ENCODE measurements around the gene ADCY3. TPM values are rescaled to one million over a fixed set of nuclear protein-coding genes. Genes with fewer than 3 reads are reported as not detected.

ADCY3 gene
- total and polyA plus RNA-seq, 2 of the 4 experiments (the other 2 are of a cell fraction), result 17.4 to 46.1 TPM

- Histone ChIP-seq H4K8ac (ENCODE audit: low read depth in 2 of 2, low read length in 2 of 2) (no peak overlapping the region), H3K27ac (ENCODE audit: insufficient read depth, low read length) (no peak overlapping the region), H3K79me1 (ENCODE audit: low read depth in 1 of 2, low read length in 2 of 2) (peaks cover 0 to 28% of the 10 kb centered on the region in 2 experiments; a peak in 2 of 4 replicates), H2AFZ (replicated peaks; ENCODE audit: low read length, poor library complexity) (no peak overlapping the region), H2BK120ac (ENCODE audit: low read depth, low read length) (no peak overlapping the region), H3K23ac (ENCODE audit: low read depth, low read length) (no peak overlapping the region), H2BK15ac (ENCODE audit: low read depth, low read length) (no peak overlapping the region), H3K9me3 (ENCODE audit: control insufficient read depth, insufficient read depth, low read length) (no peaks in the 10 kb centered on the region), H3K4me1 (ENCODE audit: control insufficient read depth, insufficient read depth, low read length) (peaks cover 15% of the 10 kb centered on the region; the same call in 1 of the 2 replicates), H4K20me1 (ENCODE audit: insufficient read depth, low read length) (no peaks in the 10 kb centered on the region; the same call in 1 of the 2 replicates), H3K27me3 (ENCODE audit: control insufficient read depth, insufficient read depth, low read length) (no peaks in the 10 kb centered on the region), H3K9me1 (ENCODE audit: insufficient read depth, low read length) (peaks cover 19% of the 10 kb centered on the region), H3K9ac (ENCODE audit: low read depth, low read length) (no peak overlapping the region), H4K5ac (ENCODE audit: low read depth, low read length) (no peak overlapping the region), H3K4ac (ENCODE audit: low read depth, low read length) (no peak overlapping the region), H3K4me3 (ENCODE audit: insufficient read depth, low read depth, low read length) (no peak overlapping the region), H2AK9ac (replicated peaks; ENCODE audit: low read depth, low read length, poor library complexity) (no peak overlapping the region), H4K91ac (ENCODE audit: insufficient read depth, low read depth, low read length) (no peak overlapping the region), H2BK5ac (ENCODE audit: low read depth, low read length, poor library complexity, severe bottlenecking) (no peak overlapping the region), H2AK5ac (ENCODE audit: low read depth, low read length) (no peak overlapping the region), H3K4me2 (ENCODE audit: low read depth, low read length) (no peak overlapping the region), H3K18ac (ENCODE audit: low read depth, low read length) (no peak overlapping the region), H3K36me3 (ENCODE audit: control insufficient read depth, insufficient read depth, low read length) (peaks cover 1% of the 10 kb centered on the region; the same call in 1 of the 2 replicates), H3K56ac (ENCODE audit: extremely low read depth, insufficient read depth, low read length) (no peak overlapping the region), H2BK20ac (ENCODE audit: low read depth, low read length) (no peak overlapping the region), H3K14ac (replicated peaks; ENCODE audit: low read depth, low read length) (no peak overlapping the region)
- ChIA-PET CTCF (no interaction called here), POLR2A (ENCODE audit: unreplicated experiment) (no interaction called here)
- ATAC-seq (ENCODE audit: low read depth) (no peak), DNase-seq (no peak)
- TF ChIP-seq MXI1 (IDR thresholded peaks at IDR 0.05; ENCODE audit: borderline replicate concordance, low read depth, low read length) (no peak), SMC3 (IDR thresholded peaks at IDR 0.05; ENCODE audit: low read depth, low read length) (no peak), MAZ (IDR thresholded peaks at IDR 0.05; ENCODE audit: borderline replicate concordance, low read depth, low read length) (no peak), CHD1 (IDR thresholded peaks at IDR 0.05; ENCODE audit: low read depth, low read length) (no peak), BHLHE40 (IDR thresholded peaks at IDR 0.05; ENCODE audit: low read depth, low read length) (no peak), FOS (IDR thresholded peaks at IDR 0.05; ENCODE audit: low read depth, low read length) (no peak), RCOR1 (IDR thresholded peaks at IDR 0.05; ENCODE audit: insufficient replicate concordance, low read length) (no peak), USF2 (IDR thresholded peaks at IDR 0.05; ENCODE audit: low read depth, low read length) (no peak), NFE2L2 (IDR thresholded peaks at IDR 0.05; ENCODE audit: low read depth, low read length) (no peak), POLR2A (IDR thresholded peaks at IDR 0.05; ENCODE audit: low read depth, low read length) (no peak), RFX5 (IDR thresholded peaks at IDR 0.05; ENCODE audit: low read depth, low read length) (no peak), RAD21 (IDR thresholded peaks at IDR 0.05; ENCODE audit: low read length) (no peak), ELK1 (IDR thresholded peaks at IDR 0.05; ENCODE audit: borderline replicate concordance, low read depth, low read length) (no peak), MAFK (IDR thresholded peaks at IDR 0.05; ENCODE audit: low read depth, low read length) (no peak), CTCF (conservative IDR thresholded peaks at IDR 0.05; ENCODE audit: low read depth, low read length) (no peak), CEBPB (IDR thresholded peaks at IDR 0.05; ENCODE audit: low read depth, low read length) (no peak)
- in situ Hi-C loops (cut with MboI; ENCODE audit: low sequenced_read_pairs) (no loop called here), intact Hi-C loops (cut with micrococcal nuclease) (no loop called here), dilution Hi-C loops (cut with HindIII; ENCODE audit: low sequenced_read_pairs, unreplicated experiment) (no loop called here)
- WGBS, 2 experiments (ENCODE audit: extremely low coverage in 2 of 2, insufficient read length in 1 of 2), result 100% methylated on average over 5 of the region's 10 CpGs; no CpG with 5 or more reads in 1 of the 2 experiments
- no TSS peak for BruUV-seq (replicated peaks)
Measured at GRCh38 chr2:24875272-24875671, 44.8 kb downstream of the ADCY3 start.

All from IMR-90 (cell line).